Measurements from ENCODE around the gene HBD. TPM values are rescaled to one million over a fixed set of nuclear protein-coding genes. Genes with fewer than 3 reads are reported as not detected.
"Not testable (repeated sequence)": the region's sequence is repeated elsewhere in the genome, so short reads cannot be mapped to it uniquely, and the experiment has no call there.

Gene HBD
- total RNA-seq, 1 experiment from 2014 or later, result not detected

DNA sequence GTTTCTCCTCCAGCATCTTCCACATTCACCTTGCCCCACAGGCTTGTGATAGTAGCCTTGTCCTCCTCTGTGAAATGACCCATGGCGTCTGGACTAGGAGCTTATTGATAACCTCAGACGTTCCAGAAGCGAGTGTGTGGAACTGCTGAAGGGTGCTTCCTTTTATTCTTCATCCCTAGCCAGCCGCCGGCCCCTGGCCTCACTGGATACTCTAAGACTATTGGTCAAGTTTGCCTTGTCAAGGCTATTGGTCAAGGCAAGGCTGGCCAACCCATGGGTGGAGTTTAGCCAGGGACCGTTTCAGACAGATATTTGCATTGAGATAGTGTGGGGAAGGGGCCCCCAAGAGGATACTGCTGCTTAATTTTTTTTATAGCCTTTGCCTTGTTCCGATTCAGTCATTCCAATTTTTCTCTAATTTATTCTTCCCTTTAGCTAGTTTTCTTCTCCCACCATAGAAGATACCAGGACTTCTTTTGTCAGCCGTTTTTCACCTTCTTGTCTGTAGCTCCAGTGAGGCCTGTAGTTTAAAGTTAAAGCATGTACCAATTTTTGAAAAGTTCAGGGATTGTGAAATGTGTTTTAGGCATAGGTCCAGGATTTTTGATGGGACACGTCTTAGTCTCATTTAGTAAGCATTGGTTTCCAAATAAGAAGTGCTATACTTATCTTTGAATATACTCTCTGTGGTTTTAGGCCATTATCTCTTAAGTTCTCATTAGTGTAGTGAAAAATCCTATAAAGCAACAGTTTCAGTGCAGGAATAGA is 20.5 kb upstream of the HBD start, which contains the start of gene HBG2:
Gene HBG2, minus strand, starts transcription at position 136 of the 768 bp plus-strand sequence. Its CDS starts 53 bp downstream, at position 83.
- H3K36me3 ChIP-seq (ENCODE audit: control insufficient read depth in 1 of 2, insufficient read depth in 2 of 2, low read length in 2 of 2); H3K9me3 ChIP-seq (ENCODE audit: control insufficient read depth in 1 of 2, insufficient read depth in 1 of 2, low read depth in 1 of 2, low read length in 2 of 2); BruUV-seq (replicated peaks); CTCF ChIA-PET; RAD21 ChIA-PET (ENCODE audit: low non-redundant PET in 1 of 2, low total read pairs in 2 of 2, uncharacterized antibody in 2 of 2, unreplicated experiment in 2 of 2); H3K4me2 ChIP-seq (ENCODE audit: low read length); H3K4me1 ChIP-seq (ENCODE audit: control insufficient read depth in 1 of 2, insufficient read depth in 2 of 2, low read length in 2 of 2); POLR2A ChIA-PET; H3K9ac ChIP-seq (ENCODE audit: low read length); DNase-seq (ENCODE audit: low read depth, low spot score); H3K79me2 ChIP-seq (ENCODE audit: insufficient read depth, low read length); H2AFZ ChIP-seq (ENCODE audit: low read depth, low read length, poor library complexity, severe bottlenecking); H3K27ac ChIP-seq (ENCODE audit: low read depth, low read length); H4K20me1 ChIP-seq (ENCODE audit: insufficient read depth); H3K9me2 ChIP-seq (ENCODE audit: insufficient read depth); ATAC-seq; H3K4me3 ChIP-seq (replicated peaks in 1 of 2; ENCODE audit: low read depth in 1 of 2, low read length in 2 of 2); intact Hi-C loops (cut with micrococcal nuclease): not testable (repeated sequence)
- H3K27me3 ChIP-seq (ENCODE audit: insufficient read depth, low read length), result peaks cover 13% of the 10 kb centered on the region; the same call in 1 of the 2 replicates

DNA sequence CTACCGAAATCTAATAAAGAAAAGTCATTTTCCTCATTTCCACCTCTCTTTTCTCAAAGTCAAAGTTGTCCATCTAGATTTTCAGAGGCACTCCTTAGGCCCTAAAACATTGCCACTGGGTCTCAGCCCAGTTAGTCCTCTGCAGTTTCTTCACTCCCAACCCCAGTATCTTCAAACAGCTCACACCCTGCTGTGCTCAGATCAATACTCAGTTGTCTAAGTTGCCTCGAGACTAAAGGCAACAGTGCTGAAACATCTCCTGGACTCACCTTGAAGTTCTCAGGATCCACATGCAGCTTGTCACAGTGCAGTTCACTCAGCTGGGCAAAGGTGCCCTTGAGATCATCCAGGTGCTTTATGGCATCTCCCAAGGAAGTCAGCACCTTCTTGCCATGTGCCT is 19.7 kb upstream of the HBD start:
- H3K4me3 ChIP-seq (replicated peaks in 1 of 2; ENCODE audit: low read depth in 1 of 2, low read length in 2 of 2); H3K36me3 ChIP-seq (ENCODE audit: control insufficient read depth in 1 of 2, insufficient read depth in 2 of 2, low read length in 2 of 2); H3K79me2 ChIP-seq (ENCODE audit: insufficient read depth, low read length); H3K4me2 ChIP-seq (ENCODE audit: low read length); intact Hi-C loops (cut with micrococcal nuclease); BruUV-seq (replicated peaks); H3K4me1 ChIP-seq (ENCODE audit: control insufficient read depth in 1 of 2, insufficient read depth in 2 of 2, low read length in 2 of 2); H2AFZ ChIP-seq (ENCODE audit: low read depth, low read length, poor library complexity, severe bottlenecking); H3K27ac ChIP-seq (ENCODE audit: low read depth, low read length); DNase-seq (ENCODE audit: low read depth, low spot score); H4K20me1 ChIP-seq (ENCODE audit: insufficient read depth); H3K9me2 ChIP-seq (ENCODE audit: insufficient read depth); POLR2A ChIA-PET; H3K9me3 ChIP-seq (ENCODE audit: control insufficient read depth in 1 of 2, insufficient read depth in 1 of 2, low read depth in 1 of 2, low read length in 2 of 2); RAD21 ChIA-PET (ENCODE audit: low non-redundant PET in 1 of 2, low total read pairs in 2 of 2, uncharacterized antibody in 2 of 2, unreplicated experiment in 2 of 2); CTCF ChIA-PET; ATAC-seq; H3K9ac ChIP-seq (ENCODE audit: low read length): not testable (repeated sequence)
- H3K27me3 ChIP-seq (ENCODE audit: insufficient read depth, low read length), result peaks cover 13% of the 10 kb centered on the region; the same call in 1 of the 2 replicates

DNA sequence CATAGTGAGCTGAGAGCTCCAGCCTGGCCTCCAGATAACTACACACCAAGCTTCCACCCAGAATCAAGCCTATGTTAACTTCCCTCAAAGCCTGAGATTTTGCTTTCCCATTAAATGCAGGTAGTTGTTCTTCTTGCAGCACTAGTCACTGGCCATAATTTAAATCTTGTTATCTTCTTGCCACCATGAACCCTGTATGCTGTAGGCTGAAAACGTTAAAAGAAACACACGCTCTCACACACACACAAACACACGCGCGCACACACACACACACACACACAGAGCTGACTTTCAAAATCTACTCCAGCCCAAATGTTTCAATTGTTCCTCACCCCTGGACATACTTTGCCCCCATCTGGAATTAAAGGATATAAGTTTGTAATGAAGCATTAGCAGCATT is 19.2 kb upstream of the HBD start:
- RAD21 ChIA-PET (ENCODE audit: low non-redundant PET in 1 of 2, low total read pairs in 2 of 2, uncharacterized antibody in 2 of 2, unreplicated experiment in 2 of 2); H3K27ac ChIP-seq (ENCODE audit: low read depth, low read length); H3K36me3 ChIP-seq (ENCODE audit: control insufficient read depth in 1 of 2, insufficient read depth in 2 of 2, low read length in 2 of 2); DNase-seq (ENCODE audit: low read depth, low spot score); H3K79me2 ChIP-seq (ENCODE audit: insufficient read depth, low read length); H3K4me3 ChIP-seq (replicated peaks in 1 of 2; ENCODE audit: low read depth in 1 of 2, low read length in 2 of 2); H4K20me1 ChIP-seq (ENCODE audit: insufficient read depth); BruUV-seq (replicated peaks); H3K9me3 ChIP-seq (ENCODE audit: control insufficient read depth in 1 of 2, insufficient read depth in 1 of 2, low read depth in 1 of 2, low read length in 2 of 2); H3K9me2 ChIP-seq (ENCODE audit: insufficient read depth); H3K9ac ChIP-seq (ENCODE audit: low read length); H3K4me2 ChIP-seq (ENCODE audit: low read length); H3K4me1 ChIP-seq (ENCODE audit: control insufficient read depth in 1 of 2, insufficient read depth in 2 of 2, low read length in 2 of 2); POLR2A ChIA-PET; CTCF ChIA-PET; H2AFZ ChIP-seq (ENCODE audit: low read depth, low read length, poor library complexity, severe bottlenecking); intact Hi-C loops (cut with micrococcal nuclease); ATAC-seq: not testable (repeated sequence)
- H3K27me3 ChIP-seq (ENCODE audit: insufficient read depth, low read length), result peaks cover 13% of the 10 kb centered on the region; the same call in 1 of the 2 replicates

Measured in HCT116 (cell line).